ENCODE measurements around the gene GET3. TPM values are rescaled to one million over a fixed set of nuclear protein-coding genes. Genes with fewer than 3 reads are reported as not detected.

The GET3 gene
- total RNA-seq, 1 donor from 2014 or later = 59.9 TPM

- H3K27me3 ChIP-seq = no peaks in the 10 kb centered on the region
- no peaks in the 10 kb centered on the region for H3K9me3 ChIP-seq
- intact Hi-C loops (cut with DNase I) = loop anchor here (5.0 kb wide), 1 partner anchor 35 kb away; the partner anchor contains the start of genes PRDX2 and THSD8
- H3K4me3 ChIP-seq = no peak overlapping the region
- no peak for DNase-seq (ENCODE audit: extremely low spot score in 2 of 2)
- H3K27ac ChIP-seq = no peak overlapping the region
- no peak for TF ChIP-seq POLR2A (IDR thresholded peaks at IDR 0.05)
- no peak for TF ChIP-seq CTCF (IDR thresholded peaks at IDR 0.05)
- TF ChIP-seq POLR2AphosphoS5 (IDR thresholded peaks at IDR 0.05; ENCODE audit: insufficient read depth in 1 of 2, low read depth in 1 of 2) = no peak
- H3K4me1 ChIP-seq = peaks cover 11% of the 10 kb centered on the region
- peaks cover 0 to 9% of the 10 kb centered on the region in 2 donors for H3K36me3 ChIP-seq
These were observed 29.9 kb downstream of the GET3 start for GRCh38 chr19:12767150-12767549.

GRCh38 chr19:12767666-12768065 lies 30.4 kb downstream of the GET3 start:
- H3K36me3 ChIP-seq = peaks cover 0 to 7% of the 10 kb centered on the region in 2 donors
- no peaks in the 10 kb centered on the region for H3K9me3 ChIP-seq
- no peak overlapping the region for H3K27ac ChIP-seq
- no peak overlapping the region for H3K4me3 ChIP-seq
- intact Hi-C loops (cut with DNase I) = loop anchor here (5.0 kb wide), 1 partner anchor 35 kb away; the partner anchor contains the start of genes PRDX2 and THSD8
- no peak for DNase-seq (ENCODE audit: extremely low spot score in 2 of 2)
- H3K27me3 ChIP-seq = no peaks in the 10 kb centered on the region
- H3K4me1 ChIP-seq = peaks cover 11% of the 10 kb centered on the region
- no peak for TF ChIP-seq POLR2AphosphoS5 (IDR thresholded peaks at IDR 0.05; ENCODE audit: insufficient read depth in 1 of 2, low read depth in 1 of 2)

- Histone ChIP-seq H3K9me3 (no peaks in the 10 kb centered on the region), H3K36me3 (no peaks in the 10 kb centered on the region), H3K4me3 (no peak overlapping the region), H3K27ac (no peak overlapping the region), H3K27me3 (no peaks in the 10 kb centered on the region), H3K4me1 (peaks cover 15% of the 10 kb centered on the region)
- TF ChIP-seq CTCF (IDR thresholded peaks at IDR 0.05) (no peak), POLR2A (IDR thresholded peaks at IDR 0.05) (no peak), POLR2AphosphoS5 (IDR thresholded peaks at IDR 0.05; ENCODE audit: insufficient read depth in 1 of 2, low read depth in 1 of 2) (no peak)
- no peak for DNase-seq (ENCODE audit: extremely low spot score in 2 of 2)
- intact Hi-C loops (cut with DNase I) = loop anchor here (2.0 to 5.0 kb wide), 2 partner anchors 33 to 75 kb away; partner anchors contain the start of genes PRDX2 and THSD8
These were observed 32.4 kb downstream of the GET3 start for GRCh38 chr19:12769689-12770088.

- intact Hi-C loops (cut with DNase I) = loop anchor here (2.0 kb wide), 1 partner anchor 74 kb away; no protein-coding TSS in a partner anchor
- no peaks in the 10 kb centered on the region for H3K36me3 ChIP-seq
These were observed 33.6 kb downstream of the GET3 start for GRCh38 chr19:12770922-12771321.

GRCh38 chr19:12772323-12772722 lies 35.0 kb downstream of the GET3 start:
- DNase-seq (ENCODE audit: extremely low spot score in 2 of 2) = no peak
- Histone ChIP-seq H3K4me1 (peaks cover 19% of the 10 kb centered on the region), H3K4me3 (no peak overlapping the region), H3K27me3 (no peaks in the 10 kb centered on the region), H3K27ac (no peak overlapping the region), H3K9me3 (no peaks in the 10 kb centered on the region), H3K36me3 (no peaks in the 10 kb centered on the region)
- TF ChIP-seq POLR2A (IDR thresholded peaks at IDR 0.05) (no peak), CTCF (IDR thresholded peaks at IDR 0.05) (no peak), POLR2AphosphoS5 (IDR thresholded peaks at IDR 0.05; ENCODE audit: insufficient read depth in 1 of 2, low read depth in 1 of 2) (no peak)
- intact Hi-C loops (cut with DNase I) = no loop called here

More at GRCh38 chr19:12770922-12771321, 33.6 kb downstream of the GET3 start:
- Histone ChIP-seq H3K27ac (no peak overlapping the region), H3K4me1 (peaks cover 17% of the 10 kb centered on the region), H3K9me3 (no peaks in the 10 kb centered on the region), H3K27me3 (no peaks in the 10 kb centered on the region), H3K4me3 (no peak overlapping the region)
- TF ChIP-seq POLR2AphosphoS5 (IDR thresholded peaks at IDR 0.05; ENCODE audit: insufficient read depth in 1 of 2, low read depth in 1 of 2) (no peak), POLR2A (IDR thresholded peaks at IDR 0.05) (no peak), CTCF (IDR thresholded peaks at IDR 0.05) (no peak)
- no peak for DNase-seq (ENCODE audit: extremely low spot score in 2 of 2)
